ENCODE measurements around the gene SFTPA2.
"Not testable (repeated sequence)": the region's sequence is repeated elsewhere in the genome, so short reads cannot be mapped to it uniquely, and the experiment has no call there.

GRCh38 chr10:79547128-79547527, 13.1 kb downstream of the SFTPA2 start:
- not testable (repeated sequence) for TF ChIP-seq POLR2AphosphoS5, POLR2A, CTCF (IDR thresholded peaks at IDR 0.05)

All from sigmoid colon (tissue), 4 donors.